HepG2 (cell line): Measurements from ENCODE around the gene NDUFAF8. TPM values are rescaled to one million over a fixed set of nuclear protein-coding genes. Genes with fewer than 3 reads are reported as not detected.

Experiments
- ATAC-seq: fragments of 200-7000 bp; cut with Tn5 transposase; 3 replicates; pipeline ENCODE4 v1.9.1; 2020; ENCODE audit warnings: mild to moderate bottlenecking, moderate library complexity
- BruUV-seq: library from RNA; stranded (reverse); fragments of 400-500 nt; replicated peaks from 2 replicates; lab custom pipeline; 2021; lab: Mats Ljungman, UMichigan
- CTCF ChIA-PET: fragments of 300-600 bp; formaldehyde crosslinking; extraction: SDS; loops from one replicate; lab custom pipeline; 2021; ENCODE audit warnings: low total read pairs, inconsistent platforms, low intra/inter-chr PET ratio; lab: Yijun Ruan, JAX
- POLR2A ChIA-PET: fragments of 350-600 bp; sonication (Branson Sonifier 250); formaldehyde crosslinking; loops from one replicate; lab custom pipeline; 2020; ENCODE audit warnings: antibody characterized with exemption, inconsistent platforms; lab: Yijun Ruan, JAX
- DNase-seq: peaks from one replicate; pipeline ENCODE4 v3.0.0-alpha.2; 2015; ENCODE audit warnings: low spot score
- FAIRE-seq: peaks from 3 replicates; lab custom pipeline; 2011; peaks lifted over from hg19 to GRCh38; lab: Jason Lieb, UNC
- H2AFZ ChIP-seq: one replicate; pipeline ENCODE4 v1.6.1; 2011; ENCODE audit warnings: low read length, inconsistent platforms
- H3K27ac ChIP-seq: fragments of 300-600 bp; 3 replicates; pipeline ENCODE4 v1.8.0; 2011; ENCODE audit warnings: mixed run types, mild to moderate bottlenecking, mixed read lengths, low read length, inconsistent platforms; ENCODE audit not compliant: insufficient read depth; ENCODE audit errors: extremely low read length
- H3K27me3 ChIP-seq, 2 experiments: fragments of 200-600 bp in 1 of 2; 2 replicates in 1 of 2; 3 replicates in 1 of 2; pipeline versions ENCODE4 v1.6.0 to v1.8.0; 2011; ENCODE audit warnings: low read length in 2 of 2, mild to moderate bottlenecking in 2 of 2, moderate library complexity in 2 of 2, inconsistent platforms in 1 of 2; ENCODE audit not compliant: insufficient read depth in 2 of 2, control insufficient read depth in 1 of 2
- H3K36me3 ChIP-seq, 2 experiments: fragments of 200-600 bp in 1 of 2; replicated peaks in 1 of 2; 2 replicates in 1 of 2; 3 replicates in 1 of 2; pipeline versions ENCODE4 v1.5.1 to v1.8.0; 2011; ENCODE audit warnings: low read length in 2 of 2, inconsistent platforms in 1 of 2; ENCODE audit not compliant: insufficient read depth in 2 of 2, control insufficient read depth in 1 of 2
- H3K4me1 ChIP-seq: 2 replicates; pipeline ENCODE4 v1.5.1; 2012; ENCODE audit warnings: low read length, inconsistent platforms; ENCODE audit not compliant: insufficient read depth
- H3K4me2 ChIP-seq: 2 replicates; pipeline ENCODE4 v1.6.0; 2011; ENCODE audit warnings: low read depth, low read length, inconsistent platforms
- H3K4me3 ChIP-seq, 3 experiments: fragments of 200-600 bp in 1 of 3; sonication (generic), shearing (Covaris generic) in 1 of 3; replicated peaks in 1 of 3; 2 replicates each; pipeline ENCODE4 v1.5.1; 2011 to 2016; ENCODE audit warnings: low read length in 3 of 3, inconsistent platforms in 2 of 3, low read depth in 2 of 3, mild to moderate bottlenecking in 2 of 3, control low read depth in 1 of 3, mixed read lengths in 1 of 3; ENCODE audit not compliant: insufficient read depth in 1 of 3
- H3K79me2 ChIP-seq: one replicate; pipeline ENCODE4 v1.6.1; 2011; ENCODE audit warnings: low read length, inconsistent platforms; ENCODE audit not compliant: insufficient read depth
- H3K9ac ChIP-seq: 2 replicates; pipeline ENCODE4 v1.6.0; 2011; ENCODE audit warnings: mild to moderate bottlenecking, low read depth, low read length, inconsistent platforms; ENCODE audit not compliant: insufficient read depth
- H3K9me3 ChIP-seq: 2 replicates; pipeline ENCODE4 v1.5.1; 2012; ENCODE audit warnings: mild to moderate bottlenecking, low read length
- H4K20me1 ChIP-seq: 2 replicates; pipeline ENCODE4 v1.6.0; 2011; ENCODE audit warnings: inconsistent platforms, mild to moderate bottlenecking, low read length, moderate library complexity; ENCODE audit not compliant: insufficient read depth
- ELF4 ChIP-seq: sonication (generic); formaldehyde crosslinking; IDR thresholded peaks from 2 replicates; pipeline ENCODE4 v1.5.0; 2020; ENCODE audit warnings: missing genetic modification reagents, mild to moderate bottlenecking, moderate library complexity, borderline replicate concordance
- GABPA ChIP-seq, 2 experiments: IDR thresholded peaks; 2 replicates each; pipeline ENCODE4 v1.6.1; 2011 to 2016; ENCODE audit warnings: low read depth in 2 of 2, low read length in 1 of 2, missing biosample characterization in 1 of 2, missing genetic modification characterization in 1 of 2
- MEIS1 ChIP-seq: sonication (generic); formaldehyde crosslinking; IDR thresholded peaks from 2 replicates; pipeline ENCODE4 v1.9.0; 2021; ENCODE audit warnings: mild to moderate bottlenecking, missing genetic modification reagents, moderate library complexity, borderline replicate concordance
- POGK ChIP-seq: sonication (generic); formaldehyde crosslinking; conservative IDR thresholded peaks from 2 replicates; pipeline ENCODE4 v1.8.0; 2022; ENCODE audit warnings: mild to moderate bottlenecking, moderate library complexity, missing genetic modification reagents
- WGBS: methylation state at CpG from one replicate; pipeline ENCODE4 v1.1.6; 2017; ENCODE audit warnings: low lambda C conversion rate; 5-methylcytosine and 5-hydroxymethylcytosine counted together
- in situ Hi-C: cut with HindIII; loops from 2 replicates; pipeline ENCODE4 v1.10.0; 2017; ENCODE audit warnings: low pct_unique_long_range_greater_than_20kb; ENCODE audit not compliant: extremely low pct_ligation_motif_present
- intact Hi-C: fragments of 100-400 bp; cut with micrococcal nuclease; formaldehyde crosslinking; loops from one replicate; pipeline ENCODE4 v1.10.0; 2022; ENCODE audit not compliant: unreplicated experiment
- polyA plus RNA-seq, 8 experiments: library from polyadenylated mRNA; depleted of rRNA in 3 of 8; stranded (reverse) in 7 of 8; unstranded in 1 of 8; fragments of >200 nt; fragmentation: Illumina TruSeq in 4 of 8; extraction: Trizol in 4 of 8; gene quantifications; 2 replicates each; pipeline versions ENCODE4 v1.2.1 to v1.2.3, GENCODE V29; 2011 to 2016; ENCODE audit warnings: low read depth in 4 of 8, missing spikeins in 1 of 8, mixed read lengths in 1 of 8; ENCODE audit not compliant: insufficient read depth in 1 of 8
- total RNA-seq, 5 experiments: library from RNA; depleted of rRNA; stranded (reverse); fragments of >200 nt; fragmentation: Illumina TruSeq; extraction: Trizol; gene quantifications; 2 replicates each; pipeline ENCODE4 v1.2.3, GENCODE V29; 2016; ENCODE audit warnings: low read depth in 1 of 5
- TF ChIP-seq, protein P1 (sequence below): sonication (generic); formaldehyde crosslinking; IDR thresholded peaks from 2 replicates; pipeline ENCODE4 v1.4.0; 2020; ENCODE audit warnings: missing genetic modification reagents

Gene NDUFAF8
- total and polyA plus RNA-seq, 2 of the 13 experiments (the other 11 are each of a cell fraction or from before 2014, with no cell fraction given): 75.6 to 233 TPM

DNA sequence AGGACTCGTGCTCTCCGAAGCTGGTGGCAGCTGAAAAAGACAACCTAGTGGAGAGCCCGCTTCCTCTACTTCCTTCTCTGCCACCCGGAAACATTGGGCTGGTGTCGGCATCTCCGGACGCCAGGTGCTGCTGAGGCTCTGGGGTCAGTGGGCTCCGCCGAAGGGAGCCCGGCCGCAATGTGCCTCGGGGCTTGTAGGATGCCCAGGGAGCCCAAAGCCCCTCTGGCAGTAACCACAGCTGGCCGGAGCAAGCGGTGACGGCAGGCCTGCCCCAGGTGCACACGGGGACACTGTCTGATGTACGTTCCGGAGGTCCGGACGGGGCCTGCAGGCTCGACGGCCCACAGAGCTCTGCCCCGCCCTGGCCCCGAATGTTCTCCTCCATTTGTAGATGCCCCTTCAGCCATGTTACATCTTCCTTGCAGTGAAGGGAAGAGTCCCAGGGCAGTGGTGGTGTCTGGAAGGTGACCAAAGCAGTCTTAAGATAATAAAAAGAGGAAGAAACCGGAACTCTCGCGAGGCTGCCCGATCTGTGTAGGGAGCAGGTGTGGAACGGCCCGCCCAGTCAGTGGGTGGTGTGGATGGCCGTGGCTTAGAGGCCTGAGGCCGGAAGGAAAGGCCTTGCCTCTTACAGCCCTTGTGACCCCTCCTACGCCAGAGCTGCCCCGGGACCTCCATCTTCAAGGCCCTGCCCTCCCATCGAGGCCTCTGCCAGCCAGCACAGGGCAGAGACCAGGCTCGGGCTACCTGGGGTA is 22.6 kb downstream of the NDUFAF8 start:
- Histone ChIP-seq H3K9me3 (no peaks in the 10 kb centered on the region), H3K27ac (no peak overlapping the region), H3K9ac (no peak overlapping the region), H3K79me2 (no peaks in the 10 kb centered on the region), H3K4me1 (no peaks in the 10 kb centered on the region), H3K4me2 (no peak overlapping the region), H3K36me3 (peaks cover 42 to 73% of the 10 kb centered on the region in 2 experiments; a peak in 4 of 5 replicates), H4K20me1 (no peaks in the 10 kb centered on the region), H3K4me3 (no peak overlapping the region), H3K27me3 (no peaks in the 10 kb centered on the region), H2AFZ (no peak overlapping the region)
- BruUV-seq: no TSS peak
- TF ChIP-seq, protein P1, sequence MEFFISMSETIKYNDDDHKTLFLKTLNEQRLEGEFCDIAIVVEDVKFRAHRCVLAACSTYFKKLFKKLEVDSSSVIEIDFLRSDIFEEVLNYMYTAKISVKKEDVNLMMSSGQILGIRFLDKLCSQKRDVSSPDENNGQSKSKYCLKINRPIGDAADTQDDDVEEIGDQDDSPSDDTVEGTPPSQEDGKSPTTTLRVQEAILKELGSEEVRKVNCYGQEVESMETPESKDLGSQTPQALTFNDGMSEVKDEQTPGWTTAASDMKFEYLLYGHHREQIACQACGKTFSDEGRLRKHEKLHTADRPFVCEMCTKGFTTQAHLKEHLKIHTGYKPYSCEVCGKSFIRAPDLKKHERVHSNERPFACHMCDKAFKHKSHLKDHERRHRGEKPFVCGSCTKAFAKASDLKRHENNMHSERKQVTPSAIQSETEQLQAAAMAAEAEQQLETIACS (CRISPR knock-in tag): no peak
- TF ChIP-seq MEIS1 (no peak), ELF4 (CRISPR knock-in tag) (no peak), POGK (CRISPR knock-in tag) (no peak), GABPA (IDR thresholded peaks at IDR 0.05; ENCODE audit: low read depth, low read length) (no peak), GABPA (CRISPR knock-in tag; IDR thresholded peaks at IDR 0.05; ENCODE audit: low read depth) (no peak)
- 95% methylated on average over 31 of the region's 36 CpGs for WGBS
- POLR2A ChIA-PET: no interaction called here
- FAIRE-seq (no peak), ATAC-seq (no peak), DNase-seq (no peak)
- CTCF ChIA-PET: no interaction called here
- in situ Hi-C loops (no loop called here), intact Hi-C loops (no loop called here)
